Muscle of leg (tissue), 11 donors: Measurements from ENCODE around the gene DOCK2. TPM values are rescaled to one million over a fixed set of nuclear protein-coding genes. Genes with fewer than 3 reads are reported as not detected.
"Not testable (repeated sequence)": the region's sequence is repeated elsewhere in the genome, so short reads cannot be mapped to it uniquely, and the experiment has no call there.

Experiments used
- DNase-seq: peaks from one replicate; pipeline ENCODE4 v3.0.0; 2013
- H3K27ac ChIP-seq: one replicate; pipeline ENCODE4 v1.5.1; 2013; ENCODE audit warnings: mild to moderate bottlenecking, low read length, control low read depth
- H3K27me3 ChIP-seq: one replicate; pipeline ENCODE4 v1.6.1; 2013; ENCODE audit warnings: low read length; ENCODE audit not compliant: control insufficient read depth, insufficient read depth
- H3K36me3 ChIP-seq: one replicate; pipeline ENCODE4 v1.6.1; 2013; ENCODE audit warnings: low read length; ENCODE audit not compliant: control insufficient read depth, insufficient read depth
- H3K4me1 ChIP-seq: one replicate; pipeline ENCODE4 v1.6.1; 2013; ENCODE audit warnings: low read length; ENCODE audit not compliant: control insufficient read depth, insufficient read depth
- H3K4me3 ChIP-seq: one replicate; pipeline ENCODE4 v1.5.1; 2013; ENCODE audit warnings: low read length, control low read depth
- H3K9me3 ChIP-seq: replicated peaks from 2 replicates; pipeline ENCODE4 v1.6.1; 2013; ENCODE audit warnings: low read depth, low read length; ENCODE audit not compliant: control insufficient read depth
- WGBS: methylation state at CpG from one replicate; pipeline ENCODE4 v1.1.5; 2013; ENCODE audit warnings: missing lambda C conversion rate; ENCODE audit not compliant: insufficient coverage; 5-methylcytosine and 5-hydroxymethylcytosine counted together
- polyA plus RNA-seq, 8 donors: library from polyadenylated mRNA; unstranded; fragments of 120-200 nt; gene quantifications; one replicate each; pipeline versions ENCODE4 v1.2.1 to v1.2.3, GENCODE V29; 2013; ENCODE audit warnings: inconsistent platforms in 1 of 8, low replicate concordance in 1 of 8; ENCODE audit not compliant: insufficient read length in 8 of 8, insufficient read depth in 1 of 8
- total RNA-seq: library from RNA; stranded (reverse); fragments of 120-200 nt; gene quantifications from one replicate; pipeline ENCODE4 v1.2.4, GENCODE V29; 2013

DOCK2 gene
- total and polyA plus RNA-seq, 9 donors: 3.4 to 4.5 (median 3.8) TPM

DNA sequence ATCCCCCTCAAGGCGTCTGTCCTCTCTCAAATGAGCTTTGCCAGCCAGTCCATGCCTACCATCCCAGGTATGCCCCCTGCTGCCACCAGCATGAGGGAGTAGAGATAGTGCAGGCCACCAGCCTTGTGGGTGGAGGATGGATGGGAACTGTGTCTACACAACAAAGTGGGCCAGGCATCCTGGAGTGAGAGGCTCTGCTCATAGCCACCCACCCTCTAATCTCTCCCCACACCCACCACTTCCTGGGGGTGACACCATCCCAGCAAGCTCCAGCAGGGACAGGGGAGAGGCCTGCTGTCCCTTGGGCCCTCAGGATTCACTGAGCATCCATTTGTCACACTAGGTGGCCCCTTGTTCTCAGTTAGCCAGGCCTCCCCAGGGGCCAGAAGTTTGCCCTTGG is 443.1 kb downstream of the DOCK2 start:
- no peaks in the 10 kb centered on the region for H3K9me3 ChIP-seq
- H3K36me3 ChIP-seq: no peaks in the 10 kb centered on the region
- no peak overlapping the region for H3K4me3 ChIP-seq
- H3K27ac ChIP-seq: no peak overlapping the region
- DNase-seq: no peak
- peaks cover 12% of the 10 kb centered on the region for H3K4me1 ChIP-seq
- H3K27me3 ChIP-seq: no peaks in the 10 kb centered on the region
- 100% methylated on average over 1 of the region's 1 CpG for WGBS

DNA sequence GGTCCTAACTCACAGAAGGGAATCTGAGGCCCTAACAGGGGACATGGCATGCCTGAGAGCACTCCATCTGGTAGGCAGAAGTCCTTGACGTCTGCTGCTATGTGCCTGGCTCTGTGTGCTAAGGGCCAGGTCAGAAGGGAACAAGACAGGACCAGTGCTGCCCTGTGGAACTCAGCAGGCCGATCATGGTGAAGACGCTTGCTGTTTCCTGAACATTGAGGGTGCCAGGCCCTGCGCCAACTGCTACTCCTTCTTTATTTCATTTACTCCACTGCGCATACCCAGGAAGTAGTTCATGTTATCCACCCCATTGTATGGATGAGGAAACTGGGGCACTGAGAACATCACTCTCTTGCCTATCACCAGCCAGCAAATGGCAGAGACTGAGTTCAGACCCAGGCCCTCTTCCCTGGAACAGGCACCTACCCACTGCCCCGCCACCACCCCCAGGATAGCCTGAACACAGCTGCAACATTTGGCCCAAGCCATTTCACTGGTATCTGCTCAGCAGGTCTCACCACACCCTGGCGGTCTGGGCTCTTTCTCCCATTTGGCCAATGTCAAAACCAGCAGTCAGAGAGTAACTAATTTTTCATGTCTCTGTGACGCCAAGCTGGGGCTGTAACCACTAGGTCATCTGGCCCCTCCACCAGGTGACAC is 443.8 kb downstream of the DOCK2 start:
- no peak overlapping the region for H3K4me3 ChIP-seq
- 60% methylated on average over 4 of the region's 8 CpGs for WGBS
- no peaks in the 10 kb centered on the region for H3K9me3 ChIP-seq
- H3K27me3 ChIP-seq: no peaks in the 10 kb centered on the region
- peaks cover 5% of the 10 kb centered on the region for H3K4me1 ChIP-seq
- no peak overlapping the region for H3K27ac ChIP-seq
- H3K36me3 ChIP-seq: no peaks in the 10 kb centered on the region
- no peak for DNase-seq

DNA sequence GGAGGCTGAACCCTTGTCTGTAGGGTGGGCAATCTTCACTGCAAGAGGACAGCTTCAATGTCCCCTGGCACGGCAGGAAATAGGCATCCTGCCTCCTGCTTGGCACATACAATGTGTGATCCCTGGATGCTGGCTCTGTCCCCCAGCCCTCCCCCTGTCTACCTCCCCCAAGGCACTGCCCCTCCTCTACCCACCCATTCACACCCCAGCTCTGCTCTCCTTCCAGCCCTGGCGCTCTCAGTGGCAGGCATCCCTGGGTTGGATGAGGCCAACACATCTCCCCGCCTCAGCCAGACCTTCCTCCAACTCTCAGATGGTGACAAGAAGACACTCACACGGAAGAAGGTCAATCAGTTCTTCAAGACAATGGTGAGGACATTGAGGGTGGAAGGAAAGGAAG is 444.5 kb downstream of the DOCK2 start:
- H3K36me3 ChIP-seq: no peaks in the 10 kb centered on the region
- no peaks in the 10 kb centered on the region for H3K4me1 ChIP-seq
- H3K27ac ChIP-seq: no peak overlapping the region
- no peak overlapping the region for H3K4me3 ChIP-seq
- DNase-seq: no peak
- H3K27me3 ChIP-seq: no peaks in the 10 kb centered on the region
- WGBS: 100% methylated on average over 2 of the region's 4 CpGs
- H3K9me3 ChIP-seq: no peaks in the 10 kb centered on the region

DNA sequence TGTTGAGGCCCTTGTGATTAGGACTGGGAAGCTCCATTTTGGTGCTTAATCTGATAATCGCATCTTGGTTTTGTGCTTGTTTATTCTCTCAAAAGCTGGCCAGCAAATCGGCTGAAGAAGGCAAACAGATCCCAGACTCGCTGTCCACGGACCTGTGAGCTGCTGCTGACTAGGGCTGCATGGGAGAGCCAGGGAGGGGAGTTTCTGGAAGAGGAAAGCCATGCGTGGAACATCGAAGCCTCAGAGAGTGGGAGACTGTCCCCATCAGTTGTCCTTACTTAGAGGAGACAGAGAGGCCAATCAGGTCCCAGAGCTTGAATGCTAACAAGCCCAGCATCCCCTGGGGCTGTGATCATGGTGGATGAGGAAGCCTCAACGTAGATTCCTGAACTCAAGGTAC is 445.6 kb downstream of the DOCK2 start:
- H3K36me3 ChIP-seq: no peaks in the 10 kb centered on the region
- no peak for DNase-seq
- no peak overlapping the region for H3K4me3 ChIP-seq
- WGBS: 82% methylated on average over 6 of the region's 7 CpGs
- no peaks in the 10 kb centered on the region for H3K4me1 ChIP-seq
- H3K27me3 ChIP-seq: no peaks in the 10 kb centered on the region
- no peak overlapping the region for H3K27ac ChIP-seq
- H3K9me3 ChIP-seq: no peaks in the 10 kb centered on the region

DNA sequence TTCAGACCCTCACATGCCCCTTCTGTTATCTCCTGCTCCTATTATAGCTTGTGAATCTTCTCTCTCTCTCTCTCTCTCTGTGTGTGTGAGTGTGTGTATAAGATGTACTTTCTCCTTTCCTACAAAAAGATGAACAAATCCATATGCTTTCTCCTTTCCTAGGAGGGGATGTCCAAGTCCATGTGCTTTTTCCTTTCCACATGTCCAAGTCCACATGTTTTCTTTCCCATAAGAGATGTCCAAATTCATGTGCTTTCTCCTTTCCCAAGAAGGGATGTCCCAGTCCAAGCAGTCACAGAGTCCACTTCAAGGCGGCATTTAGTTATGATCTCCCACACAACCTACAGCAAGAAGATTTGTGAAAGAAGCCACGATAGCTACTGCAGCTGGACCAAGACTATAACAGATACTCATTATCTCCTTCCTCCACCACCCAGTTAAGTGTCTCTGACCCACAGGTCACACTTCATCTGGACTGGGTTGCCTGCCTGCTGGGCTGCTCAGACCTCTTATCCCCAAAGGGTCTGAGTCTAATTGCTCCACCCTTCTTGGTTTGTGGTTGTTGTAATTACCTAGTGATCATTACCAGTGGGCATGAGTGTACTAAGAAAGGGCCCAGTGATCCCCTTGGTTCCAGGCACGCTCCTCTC is 450.2 kb downstream of the DOCK2 start:
- no peak overlapping the region for H3K4me3 ChIP-seq
- H3K36me3 ChIP-seq: no peaks in the 10 kb centered on the region
- no peak overlapping the region for H3K27ac ChIP-seq
- no peaks in the 10 kb centered on the region for H3K9me3 ChIP-seq
- DNase-seq: no peak
- WGBS: 81% methylated on average over 3 of the region's 3 CpGs
- no peaks in the 10 kb centered on the region for H3K4me1 ChIP-seq
- H3K27me3 ChIP-seq: no peaks in the 10 kb centered on the region

DNA sequence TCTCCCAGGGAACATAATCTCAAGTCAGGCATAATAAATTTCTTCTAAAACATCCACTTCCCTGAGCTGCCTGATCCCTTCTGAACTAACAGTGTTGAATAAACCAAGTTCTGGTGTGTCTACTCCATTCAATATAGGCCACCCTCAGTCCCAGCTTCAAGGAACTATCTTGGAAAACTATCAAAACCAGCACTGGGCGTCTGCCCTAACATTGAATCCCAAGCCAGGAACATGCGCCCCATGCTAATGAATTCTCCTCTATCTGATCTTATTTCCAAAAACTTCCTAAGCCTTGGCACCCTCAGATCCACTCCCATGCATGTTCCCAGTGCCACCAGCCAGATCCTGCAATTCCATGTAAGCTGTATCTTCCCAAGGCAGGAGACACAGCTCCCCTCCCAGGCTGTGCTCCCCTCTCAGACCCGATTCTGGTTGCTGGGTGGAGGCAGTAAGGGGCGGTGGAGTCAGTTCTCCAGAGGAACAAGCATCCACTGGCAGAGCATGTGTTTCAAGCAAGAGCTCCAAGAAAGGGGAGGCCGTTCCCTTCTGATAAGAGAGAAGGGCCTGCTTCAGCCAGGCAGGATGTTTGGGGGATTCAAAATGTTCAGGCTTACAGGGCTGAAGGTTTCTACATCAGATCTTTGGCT is 455.5 kb downstream of the DOCK2 start:
- Histone ChIP-seq H3K9me3 (no peaks in the 10 kb centered on the region), H3K27ac (no peak overlapping the region), H3K4me3 (no peak overlapping the region), H3K36me3 (no peaks in the 10 kb centered on the region), H3K27me3 (peaks cover 2% of the 10 kb centered on the region), H3K4me1 (no peaks in the 10 kb centered on the region)
- no peak for DNase-seq
- WGBS: 63% methylated on average over 4 of the region's 5 CpGs

DNA sequence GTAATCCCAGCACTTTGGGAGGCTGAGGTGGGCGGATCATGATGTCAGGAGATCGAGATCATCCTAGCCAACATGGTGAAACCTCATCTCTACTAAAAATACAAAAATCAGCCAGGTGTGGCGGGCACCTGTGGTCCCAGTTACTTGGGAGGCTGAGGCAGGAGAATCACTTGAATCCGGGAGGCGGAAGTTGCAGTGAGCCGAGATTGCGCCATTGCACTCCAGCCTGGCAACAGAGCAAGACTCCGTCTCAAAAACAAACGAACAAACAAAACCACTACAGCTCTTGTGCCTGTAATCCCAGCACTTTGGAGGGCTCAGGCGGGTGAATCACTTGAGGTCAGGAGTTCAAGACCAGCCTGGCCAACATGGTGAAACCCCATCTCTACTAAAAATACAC is 457.3 kb downstream of the DOCK2 start:
- H3K27ac ChIP-seq, H3K4me3 ChIP-seq, H3K27me3 ChIP-seq, H3K9me3 ChIP-seq, H3K4me1 ChIP-seq, H3K36me3 ChIP-seq, DNase-seq: not testable (repeated sequence)
- 100% methylated on average over 6 of the region's 10 CpGs for WGBS

DNA sequence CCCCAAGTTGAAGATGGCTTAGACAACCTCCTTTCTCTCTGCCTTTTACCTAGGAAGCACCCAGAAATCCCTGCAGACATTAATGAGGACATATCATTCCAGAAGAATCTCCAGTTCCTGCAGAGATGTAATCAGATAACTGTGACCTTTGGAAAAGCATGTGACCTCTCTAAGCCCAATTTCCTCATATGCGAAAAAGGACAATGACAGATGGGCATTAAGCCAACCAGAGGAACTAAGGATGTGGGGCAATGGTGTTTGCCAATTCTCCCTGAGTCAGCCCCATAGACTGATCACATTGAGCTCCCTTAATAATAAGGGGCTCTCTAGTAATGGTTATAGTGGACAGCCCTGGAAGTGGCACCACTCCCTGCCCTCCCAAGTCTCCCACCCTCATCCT is 458.6 kb downstream of the DOCK2 start:
- H3K4me3 ChIP-seq: no peak overlapping the region
- H3K4me1 ChIP-seq: peaks cover 5% of the 10 kb centered on the region
- H3K9me3 ChIP-seq: peaks cover 6% of the 10 kb centered on the region
- H3K27ac ChIP-seq: no peak overlapping the region
- H3K36me3 ChIP-seq: no peaks in the 10 kb centered on the region
- no peak for DNase-seq
- WGBS: no CpG with 5 or more reads among the region's 1 CpG
- peaks cover 2% of the 10 kb centered on the region for H3K27me3 ChIP-seq

DNA sequence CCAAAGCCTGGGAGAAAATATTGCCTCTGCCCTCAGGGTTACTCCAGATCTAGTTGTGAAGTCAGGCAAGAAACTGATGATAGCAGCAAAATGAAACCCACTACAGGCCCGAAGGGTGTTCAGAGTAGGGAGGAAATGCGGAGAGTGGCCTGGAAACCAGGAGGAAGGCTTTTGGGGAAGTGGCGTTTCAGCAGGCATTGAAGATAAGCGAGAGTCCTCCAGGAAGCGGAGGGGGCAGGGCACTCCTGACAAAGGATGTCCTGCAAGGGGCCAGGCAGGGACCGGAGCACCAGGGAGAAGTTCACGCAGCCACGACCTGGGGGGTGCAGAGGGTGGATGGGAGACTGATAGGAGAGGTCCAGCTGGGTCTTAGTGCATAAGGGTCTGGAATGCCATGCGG is 460.9 kb downstream of the DOCK2 start:
- peak; percentile 67 for DNase-seq
- Histone ChIP-seq H3K4me3 (no peak overlapping the region), H3K27ac (no peak overlapping the region), H3K27me3 (no peaks in the 10 kb centered on the region), H3K4me1 (peaks cover 5% of the 10 kb centered on the region), H3K9me3 (peaks cover 6% of the 10 kb centered on the region), H3K36me3 (no peaks in the 10 kb centered on the region)
- 73% methylated on average over 7 of the region's 9 CpGs for WGBS

DNA sequence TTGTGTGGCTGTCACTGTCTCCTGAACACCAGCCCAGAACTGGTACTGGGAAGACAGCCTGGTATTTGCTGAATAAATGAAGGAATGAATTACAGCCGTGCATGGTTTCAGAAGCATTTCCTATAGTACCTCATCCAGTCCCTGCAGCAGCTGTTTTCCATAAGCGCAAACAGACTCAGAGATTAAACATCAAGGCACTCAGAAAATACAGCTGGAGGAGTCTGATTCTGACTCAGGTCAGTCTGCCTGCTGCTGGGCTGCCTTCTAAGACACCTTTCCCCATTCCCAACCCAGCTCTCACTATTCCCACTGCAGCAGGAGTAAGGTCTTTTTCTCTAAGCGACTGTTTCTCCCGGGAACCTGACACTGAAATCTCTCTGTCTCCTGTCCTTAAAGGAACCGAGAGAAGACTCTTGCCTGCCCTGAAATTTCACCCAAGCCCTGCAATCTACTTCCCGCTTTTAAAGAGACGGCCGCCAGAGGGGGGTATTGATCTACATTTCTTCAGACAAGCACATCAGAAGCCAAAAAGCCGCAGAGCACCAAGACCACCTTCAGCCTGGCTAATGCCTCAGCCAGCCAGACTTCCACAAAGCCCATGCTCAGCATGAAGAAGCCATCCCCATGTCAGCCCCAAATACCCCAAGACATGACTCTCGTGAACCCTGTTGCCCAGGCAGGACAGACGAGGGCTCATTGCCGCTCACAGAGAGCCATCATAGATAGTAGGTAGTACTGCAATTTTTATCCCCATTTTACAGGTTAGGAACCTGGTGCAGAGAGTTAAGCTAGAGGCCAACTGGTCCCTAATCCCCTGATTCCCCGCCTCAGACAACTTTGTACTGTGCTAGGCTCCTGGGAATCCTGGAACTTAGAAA is 463.2 kb downstream of the DOCK2 start:
- no peaks in the 10 kb centered on the region for H3K36me3 ChIP-seq
- no peaks in the 10 kb centered on the region for H3K27me3 ChIP-seq
- DNase-seq: peak; percentile 91
- peaks cover 6% of the 10 kb centered on the region for H3K9me3 ChIP-seq
- H3K4me3 ChIP-seq: no peak overlapping the region
- WGBS: 17% methylated on average over 7 of the region's 13 CpGs
- peaks cover 5% of the 10 kb centered on the region for H3K4me1 ChIP-seq
- no peak overlapping the region for H3K27ac ChIP-seq
